ENCODE measurements around the gene SPECC1L. TPM values are rescaled to one million over a fixed set of nuclear protein-coding genes. Genes with fewer than 3 reads are reported as not detected.

SPECC1L gene
- total and polyA plus RNA-seq, 2 of the 8 experiments (the other 6 are each of a cell fraction or from before 2014, with no cell fraction given), result 15.7 to 61.6 TPM

- Histone ChIP-seq H2BK20ac (ENCODE audit: low read length) (no peak overlapping the region), H3K4ac (replicated peaks; ENCODE audit: insufficient read length, low read depth, low read length) (no peak overlapping the region), H3K14ac (ENCODE audit: insufficient read length) (no peak overlapping the region), H2AK5ac (ENCODE audit: low read depth, low read length) (no peak overlapping the region; the same call in 1 of the 2 replicates), H3K23ac (ENCODE audit: insufficient read length) (no peak overlapping the region), H2BK120ac (replicated peaks; ENCODE audit: low read depth, low read length) (no peak overlapping the region), H3K9ac (replicated peaks in 1 of 4; ENCODE audit: extremely low read depth in 1 of 4, low read depth in 3 of 4, low read length in 3 of 4) (no peak overlapping the region), H2BK15ac (ENCODE audit: low read length) (no peak overlapping the region; the same call in 1 of the 2 replicates), H3K27me3 (replicated peaks in 1 of 4; ENCODE audit: control insufficient read depth in 3 of 4, extremely low read depth in 1 of 4, insufficient read depth in 3 of 4, low read length in 3 of 4) (peaks cover 3 to 21% (median 15%) of the 10 kb centered on the region in 4 experiments), H3K9me3 (ENCODE audit: insufficient read depth in 2 of 2, low read depth in 1 of 2, low read length in 1 of 2) (no peaks in the 10 kb centered on the region), H3K4me3 (ENCODE audit: extremely low read depth in 1 of 4, insufficient read depth in 2 of 4, low read depth in 3 of 4, low read length in 4 of 4) (no peak overlapping the region), H3K4me2 (ENCODE audit: insufficient read depth in 1 of 2, low read depth in 2 of 2, low read length in 2 of 2) (no peak overlapping the region), H3K56ac (replicated peaks; ENCODE audit: insufficient read length, low read depth, low read length) (no peak overlapping the region), H3K18ac (ENCODE audit: extremely low read depth, low read length) (no peak overlapping the region), H3K79me2 (ENCODE audit: control insufficient read depth in 1 of 2, insufficient read depth in 2 of 2, low read length in 2 of 2) (no peaks in the 10 kb centered on the region), H3K36me3 (ENCODE audit: control insufficient read depth in 2 of 4, insufficient read depth in 4 of 4, low read length in 3 of 4) (no peaks in the 10 kb centered on the region; a peak in 1 of 8 replicates), H2BK12ac (ENCODE audit: low read depth, low read length) (peak overlapping the region; percentile 68; the same call in 1 of the 2 replicates), H4K5ac (ENCODE audit: insufficient read length, low read depth, low read length) (no peak overlapping the region), H2AFZ (ENCODE audit: low read length) (no peak overlapping the region), H2BK5ac (ENCODE audit: low read depth, low read length) (0 out of 2 replicates have a peak overlapping the region, but pooled peaks have one; percentile 35), H3K79me1 (ENCODE audit: low read depth, low read length) (no peaks in the 10 kb centered on the region), H4K20me1 (replicated peaks in 1 of 2; ENCODE audit: control insufficient read depth in 1 of 2, insufficient read depth in 2 of 2, low read length in 2 of 2) (no peaks in the 10 kb centered on the region), H4K91ac (replicated peaks; ENCODE audit: insufficient read length, low read length) (peak overlapping the region; percentile 23), H4K8ac (ENCODE audit: extremely low read depth, insufficient read depth, low read length) (no peak overlapping the region), H3K27ac (ENCODE audit: low read depth, low read length) (no peak overlapping the region), H3K23me2 (ENCODE audit: low read depth, low read length) (peaks cover 6% of the 10 kb centered on the region; the same call in 1 of the 2 replicates), H3K4me1 (replicated peaks in 1 of 4; ENCODE audit: control insufficient read depth in 3 of 4, insufficient read depth in 4 of 4, low read length in 3 of 4) (peaks cover 0 to 32% (median 20%) of the 10 kb centered on the region in 4 experiments; a peak in 6 of 7 replicates)
- POLR2A ChIA-PET (ENCODE audit: partially characterized antibody), result interaction anchor here (1.0 kb wide), 1 partner anchor 130 kb away, joined by 3 read pairs; no protein-coding TSS in a partner anchor
- DNase-seq (ENCODE audit: low read depth in 1 of 2, low spot score in 2 of 2), result no peak
- CTCF ChIA-PET (ENCODE audit: partially characterized antibody), result interaction anchor here (0.6 to 10.6 kb wide), 32 partner anchors 12 to 652 kb away, joined by 3 to 201 read pairs (median 5); partner anchors contain the start of gene UPB1
- WGBS, 2 experiments (ENCODE audit: extremely low coverage in 1 of 2, insufficient coverage in 1 of 2, insufficient read length in 1 of 2, insufficient replicate concordance in 2 of 2, low coverage in 1 of 2, low lambda C conversion rate in 2 of 2, missing lambda C conversion rate in 1 of 2), result 90% methylated on average over 11 of the region's 11 CpGs; no CpG with 5 or more reads in 1 of the 2 experiments
- FAIRE-seq, result no peak
- TF ChIP-seq JUN (IDR thresholded peaks at IDR 0.05; ENCODE audit: low read depth, low read length) (no peak), RXRA (IDR thresholded peaks at IDR 0.05; ENCODE audit: insufficient read depth, low read depth, low read length) (no peak), HDAC6 (IDR thresholded peaks at IDR 0.05; ENCODE audit: low read depth, low read length) (no peak), ASH2L (IDR thresholded peaks at IDR 0.05; ENCODE audit: low read length) (no peak), HDAC2 (IDR thresholded peaks at IDR 0.05; ENCODE audit: borderline replicate concordance in 1 of 2, low read depth in 2 of 2, low read length in 2 of 2) (no peak), SP4 (IDR thresholded peaks at IDR 0.05; ENCODE audit: low read length) (no peak), ATF3 (IDR thresholded peaks at IDR 0.05; ENCODE audit: insufficient read depth, low read depth, low read length) (no peak), GTF2F1 (IDR thresholded peaks at IDR 0.05; ENCODE audit: borderline replicate concordance, low read depth, low read length) (no peak), EZH2 (IDR thresholded peaks at IDR 0.05; ENCODE audit: low read depth, low read length, severe bottlenecking) (no peak), KDM5A (IDR thresholded peaks at IDR 0.05; ENCODE audit: low read length) (no peak)
- TF ChIP-seq, protein P1, sequence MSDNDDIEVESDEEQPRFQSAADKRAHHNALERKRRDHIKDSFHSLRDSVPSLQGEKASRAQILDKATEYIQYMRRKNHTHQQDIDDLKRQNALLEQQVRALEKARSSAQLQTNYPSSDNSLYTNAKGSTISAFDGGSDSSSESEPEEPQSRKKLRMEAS (IDR thresholded peaks at IDR 0.05), result no peak
These were observed 150.3 kb downstream of the SPECC1L start for GRCh38 chr22:24420977-24421343.
